Lung (tissue), 12 donors: ENCODE data around the gene TMEM203. TPM values are rescaled to one million over a fixed set of nuclear protein-coding genes. Genes with fewer than 3 reads are reported as not detected.

ENCODE experiments used
- ATAC-seq: fragments of 200-7000 bp; cut with Tn5 transposase; one replicate; pipeline ENCODE4 v1.9.1; 2020; ENCODE audit warnings: moderate number of reproducible peaks; ENCODE audit not compliant: insufficient read depth, low FRiP score
- DNase-seq, 3 donors: peaks; one replicate each; pipeline ENCODE4 v3.0.0-alpha.2; 2013 to 2017
- H3K27ac ChIP-seq, 2 donors: one replicate each; pipeline ENCODE4 v1.5.1; 2013; ENCODE audit warnings: mild to moderate bottlenecking in 2 of 2, moderate library complexity in 2 of 2, control low read depth in 1 of 2, inconsistent platforms in 1 of 2, low read depth in 1 of 2, low read length in 1 of 2
- H3K27me3 ChIP-seq, 3 donors: one replicate each; pipeline ENCODE4 v1.5.1; 2013; ENCODE audit warnings: low read length in 2 of 3; ENCODE audit not compliant: control insufficient read depth in 3 of 3, insufficient read depth in 3 of 3
- H3K36me3 ChIP-seq, 4 donors: one replicate each; pipeline ENCODE4 v1.5.1; 2013; ENCODE audit warnings: low read length in 4 of 4, mild to moderate bottlenecking in 1 of 4, moderate library complexity in 1 of 4; ENCODE audit not compliant: control insufficient read depth in 4 of 4, insufficient read depth in 4 of 4
- H3K4me1 ChIP-seq, 5 donors: one replicate each; pipeline ENCODE4 v1.5.1; 2013; ENCODE audit warnings: low read length in 5 of 5, mild to moderate bottlenecking in 2 of 5, moderate library complexity in 1 of 5; ENCODE audit not compliant: control insufficient read depth in 5 of 5, insufficient read depth in 5 of 5
- H3K4me3 ChIP-seq: one replicate; pipeline ENCODE4 v1.5.1; 2013; ENCODE audit warnings: mild to moderate bottlenecking, control low read depth, moderate library complexity
- H3K9ac ChIP-seq, 2 donors: one replicate each; pipeline ENCODE4 v1.5.1; 2013; ENCODE audit warnings: low read length in 2 of 2, control low read depth in 1 of 2; ENCODE audit not compliant: insufficient read depth in 1 of 2
- H3K9me3 ChIP-seq, 4 donors: one replicate each; pipeline ENCODE4 v1.5.1; 2013; ENCODE audit warnings: low read length in 3 of 4, mild to moderate bottlenecking in 1 of 4, moderate library complexity in 1 of 4; ENCODE audit not compliant: control insufficient read depth in 4 of 4, insufficient read depth in 3 of 4
- WGBS, 2 donors: extraction: QIAGEN DNeasy Blood & Tissue Kit; methylation state at CpG; one replicate each; pipeline ENCODE4 v1.1.7; 2013; 5-methylcytosine and 5-hydroxymethylcytosine counted together
- polyA plus RNA-seq, 2 donors: library from polyadenylated mRNA; stranded (reverse); fragments of 200-250 nt; gene quantifications; one replicate each; pipeline ENCODE4 v1.2.1, GENCODE V29; 2013
- total RNA-seq, 2 donors: library from RNA; depleted of rRNA in 1 of 2; stranded (reverse); fragments of >200 nt in 1 of 2; gene quantifications; one replicate each; pipeline ENCODE4 v1.2.1, GENCODE V29; 2014 to 2021
- TF ChIP-seq, protein P1 (sequence below): IDR thresholded peaks from 2 replicates; pipeline ENCODE4 v1.5.1; 2012; ENCODE audit warnings: mild to moderate bottlenecking; ENCODE audit errors: control extremely low read depth, extremely low read depth
- donor health status: control.
- donor health status: control.
- donor health status: Bipolar disorder and iron deficiency.
- donor health status: healthy.
- donor health status: DM: yes; HTN: yes; CAD: no.

Gene TMEM203
- total and polyA plus RNA-seq, 4 donors: 26.0 to 39.3 (median 33.8) TPM

- Histone ChIP-seq H3K27me3 (no peaks in the 10 kb centered on the region), H3K36me3 (peaks cover 0 to 26% (median 3%) of the 10 kb centered on the region in 4 donors), H3K9me3 (no peaks in the 10 kb centered on the region), H3K27ac (peak overlapping the region; percentile 1 to 65), H3K9ac (no peak overlapping the region), H3K4me3 (no peak overlapping the region), H3K4me1 (peaks cover 0 to 15% (median 0%) of the 10 kb centered on the region in 5 donors)
- DNase-seq (no peak), ATAC-seq (peak; percentile 54)
- TF ChIP-seq, protein P1, sequence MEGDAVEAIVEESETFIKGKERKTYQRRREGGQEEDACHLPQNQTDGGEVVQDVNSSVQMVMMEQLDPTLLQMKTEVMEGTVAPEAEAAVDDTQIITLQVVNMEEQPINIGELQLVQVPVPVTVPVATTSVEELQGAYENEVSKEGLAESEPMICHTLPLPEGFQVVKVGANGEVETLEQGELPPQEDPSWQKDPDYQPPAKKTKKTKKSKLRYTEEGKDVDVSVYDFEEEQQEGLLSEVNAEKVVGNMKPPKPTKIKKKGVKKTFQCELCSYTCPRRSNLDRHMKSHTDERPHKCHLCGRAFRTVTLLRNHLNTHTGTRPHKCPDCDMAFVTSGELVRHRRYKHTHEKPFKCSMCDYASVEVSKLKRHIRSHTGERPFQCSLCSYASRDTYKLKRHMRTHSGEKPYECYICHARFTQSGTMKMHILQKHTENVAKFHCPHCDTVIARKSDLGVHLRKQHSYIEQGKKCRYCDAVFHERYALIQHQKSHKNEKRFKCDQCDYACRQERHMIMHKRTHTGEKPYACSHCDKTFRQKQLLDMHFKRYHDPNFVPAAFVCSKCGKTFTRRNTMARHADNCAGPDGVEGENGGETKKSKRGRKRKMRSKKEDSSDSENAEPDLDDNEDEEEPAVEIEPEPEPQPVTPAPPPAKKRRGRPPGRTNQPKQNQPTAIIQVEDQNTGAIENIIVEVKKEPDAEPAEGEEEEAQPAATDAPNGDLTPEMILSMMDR: no peak
- 52 to 73% methylated on average over 33 to 36 of the region's 36 CpGs for WGBS, 2 donors
Observed at GRCh38 chr9:137217276-137218211, 12.1 kb upstream of the TMEM203 start.

GRCh38 chr9:137216188-137216965, 10.9 kb upstream of the TMEM203 start:
- no peak for ATAC-seq
- Histone ChIP-seq H3K9me3 (no peaks in the 10 kb centered on the region), H3K4me3 (no peak overlapping the region), H3K27me3 (no peaks in the 10 kb centered on the region), H3K27ac (no peak overlapping the region), H3K4me1 (peaks cover 0 to 14% (median 0%) of the 10 kb centered on the region in 5 donors), H3K9ac (no peak overlapping the region), H3K36me3 (peaks cover 0 to 26% (median 3%) of the 10 kb centered on the region in 4 donors)
- 95 to 98% methylated on average over 28 to 30 of the region's 30 CpGs for WGBS, 2 donors
- no peak for DNase-seq
- TF ChIP-seq, protein P1: no peak

- Histone ChIP-seq H3K4me1 (peaks cover 0 to 14% (median 0%) of the 10 kb centered on the region in 5 donors), H3K36me3 (peaks cover 0 to 26% (median 3%) of the 10 kb centered on the region in 4 donors), H3K9me3 (no peaks in the 10 kb centered on the region), H3K27me3 (no peaks in the 10 kb centered on the region), H3K9ac (no peak overlapping the region), H3K4me3 (no peak overlapping the region), H3K27ac (no peak overlapping the region)
- 95 to 96% methylated on average over 19 to 22 of the region's 22 CpGs for WGBS, 2 donors
- no peak for ATAC-seq
- DNase-seq: no peak
- TF ChIP-seq, protein P1: no peak
Observed at GRCh38 chr9:137215196-137215986, 9.9 kb upstream of the TMEM203 start.
